Measurements from ENCODE around the gene MRPL2.

The MRPL2 gene

DNA sequence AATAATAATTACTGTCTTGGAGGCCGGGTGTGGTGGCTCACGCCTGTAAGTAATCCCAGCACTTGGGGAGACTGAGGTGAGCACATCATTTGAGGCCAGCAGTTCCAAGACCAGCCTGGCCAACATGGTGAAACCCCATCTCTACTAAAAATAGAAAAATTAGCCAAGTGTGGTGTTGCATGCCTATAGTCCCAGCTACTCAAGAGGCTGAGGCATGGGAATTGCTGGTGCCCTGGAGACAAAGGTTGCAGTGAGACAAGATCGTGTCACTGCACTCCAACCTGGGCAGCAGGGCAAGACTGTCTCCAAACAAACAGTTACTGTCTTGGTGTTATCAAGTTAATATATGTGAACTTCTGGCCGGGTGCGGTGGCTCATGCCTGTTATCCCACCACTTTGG lies 32.9 kb downstream of the MRPL2 start:
- TF ChIP-seq Cebpa-rat (IDR thresholded peaks at IDR 0.05) = no peak
- peaks cover 62 to 88% (median 82%) of the 10 kb centered on the region in 11 experiments for H3K36me3 ChIP-seq
- H3K27me3 ChIP-seq = no peaks in the 10 kb centered on the region
- H4K20me1 ChIP-seq = peaks cover 0 to 74% (median 34%) of the 10 kb centered on the region in 11 experiments; a peak in 15 of 22 replicates
- no peak overlapping the region for H3K4me3 ChIP-seq
- peak overlapping the region in 1 of 11 experiments; percentile 1; a peak in 1 of 22 replicates for H3K9ac ChIP-seq
- H3K4me1 ChIP-seq = peaks cover 11 to 29% (median 22%) of the 10 kb centered on the region in 10 experiments
- peak overlapping the region in 1 of 11 experiments; percentile 6; a peak in 1 of 22 replicates for H3K27ac ChIP-seq
- H3K9me3 ChIP-seq (replicated peaks in 1 of 11) = no peaks in the 10 kb centered on the region
- H3K4me2 ChIP-seq = no peak overlapping the region

DNA sequence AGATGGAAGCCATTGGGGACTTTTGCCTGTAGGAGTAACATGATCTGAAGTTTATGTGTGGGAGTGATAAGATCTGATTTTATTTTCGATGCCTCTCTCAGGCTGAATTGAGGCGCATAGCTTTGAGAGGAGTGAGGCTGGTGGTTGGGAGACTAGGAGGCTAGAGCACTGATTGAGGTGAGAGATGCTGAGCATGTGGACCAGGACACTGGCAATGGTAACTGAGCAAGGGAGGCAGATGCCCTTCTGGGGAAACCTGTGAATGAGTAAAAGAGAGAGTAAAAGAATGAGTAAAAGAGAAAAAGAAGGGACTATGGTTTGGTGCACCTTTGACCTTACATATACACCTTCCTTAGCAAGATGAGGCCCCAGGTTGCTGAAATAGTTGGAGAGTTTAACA lies 34.8 kb downstream of the MRPL2 start:
- no peaks in the 10 kb centered on the region for H3K27me3 ChIP-seq
- peaks cover 70 to 84% (median 79%) of the 10 kb centered on the region in 11 experiments for H3K36me3 ChIP-seq
- peaks cover 20 to 45% (median 33%) of the 10 kb centered on the region in 10 experiments for H3K4me1 ChIP-seq
- H3K4me3 ChIP-seq = no peak overlapping the region
- H3K4me2 ChIP-seq = peak overlapping the region in 3 of 11 experiments; percentile 1 to 17 (median 16); a peak in 2 of 22 replicates
- no peaks in the 10 kb centered on the region for H3K9me3 ChIP-seq (replicated peaks in 1 of 11)
- peaks cover 0 to 67% (median 29%) of the 10 kb centered on the region in 11 experiments; a peak in 15 of 22 replicates for H4K20me1 ChIP-seq
- no peak overlapping the region for H3K27ac ChIP-seq
- TF ChIP-seq Cebpa-rat (IDR thresholded peaks at IDR 0.05) = no peak
- H3K9ac ChIP-seq = no peak overlapping the region; a peak in 1 of 22 replicates

DNA sequence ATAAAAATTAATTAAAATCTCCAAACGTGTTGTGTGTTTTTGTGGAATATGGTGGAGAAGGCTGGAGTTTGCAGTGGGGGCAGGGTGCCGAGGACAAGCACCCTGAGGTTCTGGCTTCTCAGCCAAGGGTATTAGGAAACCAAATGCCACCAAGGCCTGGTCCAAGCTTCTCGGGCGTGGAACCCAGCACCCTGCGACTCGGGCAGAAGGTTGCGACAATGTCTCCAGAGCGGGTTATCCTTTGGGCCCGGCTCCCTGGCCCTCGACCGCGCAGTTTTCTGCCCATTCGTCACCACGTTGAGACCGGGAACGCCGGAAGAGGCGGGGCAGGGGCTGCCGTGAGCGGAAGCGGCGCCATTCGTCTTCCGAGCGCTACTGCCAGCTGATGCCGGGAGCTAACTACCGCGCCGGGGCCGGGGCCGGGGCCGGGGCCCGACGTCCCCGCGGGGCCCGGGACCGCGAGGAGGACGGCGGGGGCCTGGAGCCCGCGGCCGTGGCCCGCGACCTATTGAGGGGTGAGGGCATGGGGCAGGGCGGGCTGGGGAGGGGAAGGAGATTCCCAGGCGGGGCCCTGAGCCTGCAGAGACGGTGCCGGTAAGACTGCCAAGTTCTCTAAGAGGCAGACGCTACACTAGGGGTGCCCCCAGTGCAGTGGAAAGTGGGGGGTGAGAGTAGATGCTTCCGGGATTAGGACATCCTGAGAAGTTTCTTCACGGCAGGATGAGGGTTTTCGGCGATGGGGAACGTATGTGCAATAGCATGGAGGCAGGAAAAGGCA lies 37.8 kb downstream of the MRPL2 start, which contains the start of gene RRP36:
Gene RRP36 (plus strand): TSS at position 354 of the 778 bp plus-strand sequence. CDS start 32 bp downstream, at position 386.
- H3K27me3 ChIP-seq = no peaks in the 10 kb centered on the region
- H3K9ac ChIP-seq = peak within 1 kb of the TSS; percentile 79 to 89 (median 84)
- peak within 1 kb of the TSS; percentile 17 to 89 (median 77); a peak in 21 of 22 replicates for H3K27ac ChIP-seq
- peak within 1 kb of the TSS; percentile 78 to 98 (median 88) for H3K4me3 ChIP-seq
- peak within 1 kb of the TSS; percentile 60 to 97 (median 86) for H3K4me2 ChIP-seq
- H3K4me1 ChIP-seq = peaks cover 29 to 63% (median 45%) of the 10 kb centered on the region in 10 experiments
- H4K20me1 ChIP-seq = peaks cover 9 to 58% (median 30%) of the 10 kb centered on the region in 11 experiments; a peak in 18 of 22 replicates
- no peaks in the 10 kb centered on the region for H3K9me3 ChIP-seq (replicated peaks in 1 of 11)
- TF ChIP-seq Cebpa-rat (IDR thresholded peaks at IDR 0.05) = peak in 3 of 11 experiments; percentile 11 to 46 (median 41); a peak in 2 of 22 replicates
- H3K36me3 ChIP-seq = peaks cover 69 to 84% (median 76%) of the 10 kb centered on the region in 11 experiments

DNA sequence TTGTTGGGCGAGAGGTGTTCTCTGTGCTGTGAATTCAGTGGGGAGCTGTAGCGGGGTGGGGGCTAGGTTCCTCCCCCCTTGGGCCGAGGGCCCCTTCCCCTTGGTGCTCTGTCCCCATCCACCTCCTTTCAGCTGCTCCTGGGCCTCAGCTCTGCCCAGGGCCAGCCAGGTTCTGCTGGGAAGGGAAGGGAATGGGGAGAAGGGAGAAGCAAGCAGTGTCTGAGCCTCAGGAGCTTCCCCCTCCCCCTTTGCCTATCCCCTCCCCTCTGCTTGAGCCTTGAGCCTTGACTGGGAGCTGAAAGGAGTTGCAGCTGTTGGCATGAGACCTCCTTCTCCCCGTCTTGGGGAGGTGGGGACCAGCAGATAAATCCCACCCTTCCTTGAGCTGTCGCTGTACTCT lies 38.4 kb downstream of the MRPL2 start:
- Histone ChIP-seq H3K9me3 (replicated peaks in 1 of 11) (no peaks in the 10 kb centered on the region), H3K36me3 (peaks cover 63 to 78% (median 70%) of the 10 kb centered on the region in 11 experiments), H3K4me1 (peaks cover 35 to 69% (median 50%) of the 10 kb centered on the region in 10 experiments), H3K4me2 (peak overlapping the region; percentile 60 to 96 (median 85)), H3K27ac (peak overlapping the region in 10 of 11 experiments; percentile 50 to 89 (median 78); a peak in 20 of 22 replicates), H3K27me3 (no peaks in the 10 kb centered on the region), H3K9ac (peak overlapping the region in 10 of 11 experiments; percentile 79 to 89 (median 84); a peak in 17 of 22 replicates), H3K4me3 (peak overlapping the region; percentile 78 to 98 (median 88); a peak in 19 of 20 replicates), H4K20me1 (peaks cover 14 to 58% (median 36%) of the 10 kb centered on the region in 11 experiments; a peak in 17 of 22 replicates)
- TF ChIP-seq Cebpa-rat (IDR thresholded peaks at IDR 0.05) = no peak

DNA sequence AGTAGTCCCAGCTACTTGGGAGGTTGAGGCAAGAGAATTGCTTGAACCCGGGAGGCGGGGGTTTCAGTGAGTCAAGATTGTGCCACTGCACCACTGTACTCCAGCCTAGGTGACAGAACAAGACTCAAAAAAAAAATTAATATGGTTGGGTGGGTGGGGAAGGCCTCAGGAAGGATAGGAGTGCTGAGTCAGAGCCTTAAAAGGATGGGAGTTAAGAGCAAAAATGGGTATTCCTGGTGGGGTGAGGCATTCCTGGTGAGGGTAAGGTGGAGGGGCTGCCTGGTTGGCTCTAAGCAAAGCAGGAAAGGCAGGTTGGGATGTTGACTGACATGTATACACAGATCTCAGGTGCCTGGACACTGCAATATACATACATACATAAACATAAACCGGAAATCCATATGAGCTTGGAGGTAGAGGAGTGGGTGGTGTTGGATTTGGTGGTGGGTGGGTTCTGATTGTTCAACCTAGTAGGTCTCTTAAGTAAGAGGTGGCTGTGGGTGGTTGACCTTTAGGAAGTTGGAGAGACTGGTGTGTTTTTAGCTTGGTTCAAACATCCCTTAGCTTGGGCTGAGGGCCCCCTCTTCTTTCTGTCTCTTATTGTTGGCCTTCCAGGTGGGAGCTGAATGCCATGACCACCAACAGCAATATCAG lies 39.1 kb downstream of the MRPL2 start:
- peaks cover 42 to 76% (median 54%) of the 10 kb centered on the region in 10 experiments for H3K4me1 ChIP-seq
- H3K4me2 ChIP-seq = peak overlapping the region; percentile 60 to 96 (median 85); a peak in 14 of 22 replicates
- H3K27ac ChIP-seq = peak overlapping the region in 6 of 11 experiments; percentile 76 to 89 (median 80); a peak in 6 of 22 replicates
- no peak for TF ChIP-seq Cebpa-rat (IDR thresholded peaks at IDR 0.05)
- H4K20me1 ChIP-seq = peaks cover 14 to 51% (median 37%) of the 10 kb centered on the region in 11 experiments; a peak in 17 of 22 replicates
- peaks cover 56 to 71% (median 63%) of the 10 kb centered on the region in 11 experiments for H3K36me3 ChIP-seq
- no peak overlapping the region for H3K9ac ChIP-seq
- no peaks in the 10 kb centered on the region for H3K27me3 ChIP-seq
- no peak overlapping the region for H3K4me3 ChIP-seq
- no peaks in the 10 kb centered on the region for H3K9me3 ChIP-seq (replicated peaks in 1 of 11)

DNA sequence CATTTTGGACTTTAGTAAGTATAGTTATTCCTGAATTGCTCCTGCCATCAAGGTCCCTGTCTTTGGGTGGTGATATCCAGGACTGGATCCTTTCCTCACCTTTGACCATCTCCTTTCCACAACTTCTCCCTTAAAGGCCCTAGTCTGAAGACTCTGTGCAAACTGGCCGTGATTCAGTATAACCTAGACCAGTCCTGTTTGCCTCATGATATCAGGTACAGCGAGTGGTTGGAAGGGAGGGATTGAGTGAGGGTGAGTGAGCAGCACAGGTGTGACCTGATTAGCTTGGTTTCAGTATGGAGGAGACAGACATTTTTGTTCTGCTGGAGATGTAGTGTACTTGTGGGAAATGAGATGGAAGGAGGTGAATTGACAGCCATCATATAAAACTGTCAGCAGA lies 40.1 kb downstream of the MRPL2 start:
- no peak overlapping the region for H3K4me3 ChIP-seq
- H3K27me3 ChIP-seq = no peaks in the 10 kb centered on the region
- no peaks in the 10 kb centered on the region for H3K9me3 ChIP-seq (replicated peaks in 1 of 11)
- peaks cover 46 to 61% (median 53%) of the 10 kb centered on the region in 11 experiments for H3K36me3 ChIP-seq
- no peak for TF ChIP-seq Cebpa-rat (IDR thresholded peaks at IDR 0.05)
- H3K9ac ChIP-seq = peak overlapping the region in 2 of 11 experiments; percentile 4 to 25; a peak in 1 of 22 replicates
- H4K20me1 ChIP-seq = peaks cover 6 to 43% (median 30%) of the 10 kb centered on the region in 11 experiments; a peak in 17 of 22 replicates
- H3K4me1 ChIP-seq = peaks cover 49 to 76% (median 56%) of the 10 kb centered on the region in 10 experiments
- H3K4me2 ChIP-seq = no peak overlapping the region
- no peak overlapping the region for H3K27ac ChIP-seq

DNA sequence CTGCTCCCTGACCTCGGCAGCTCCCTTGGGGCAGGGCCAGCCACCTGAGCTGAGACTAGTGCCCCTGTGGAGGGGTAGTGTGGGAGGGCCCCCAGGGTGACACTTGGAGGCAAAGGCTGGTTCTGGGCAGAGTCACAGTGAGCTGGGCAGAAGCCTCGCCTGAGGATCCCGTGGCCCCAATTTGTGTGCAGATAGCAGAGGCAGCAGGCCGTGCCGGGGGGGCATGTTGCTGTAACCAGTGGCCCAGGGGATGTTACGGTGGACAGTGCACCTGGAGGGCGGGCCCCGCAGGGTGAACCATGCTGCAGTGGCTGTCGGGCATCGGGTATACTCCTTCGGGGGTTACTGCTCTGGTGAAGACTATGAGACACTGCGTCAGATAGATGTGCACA lies 42.3 kb downstream of the MRPL2 start:
- H3K9ac ChIP-seq = peak overlapping the region in 10 of 11 experiments; percentile 16 to 71 (median 51); a peak in 18 of 22 replicates
- H3K4me1 ChIP-seq = peaks cover 51 to 69% (median 57%) of the 10 kb centered on the region in 10 experiments
- no peak for TF ChIP-seq Cebpa-rat (IDR thresholded peaks at IDR 0.05)
- H3K27ac ChIP-seq = peak overlapping the region in 8 of 11 experiments; percentile 3 to 56 (median 36); a peak in 11 of 22 replicates
- H4K20me1 ChIP-seq = peaks cover 6 to 39% (median 27%) of the 10 kb centered on the region in 11 experiments; a peak in 18 of 22 replicates
- no peaks in the 10 kb centered on the region for H3K27me3 ChIP-seq
- peaks cover 43 to 53% (median 50%) of the 10 kb centered on the region in 11 experiments for H3K36me3 ChIP-seq
- H3K4me2 ChIP-seq = peak overlapping the region; percentile 88 to 100 (median 95)
- H3K4me3 ChIP-seq = 0 out of 20 replicates have a peak overlapping the region, but pooled peaks of 1 of the 10 experiments have one; percentile 8
- H3K9me3 ChIP-seq (replicated peaks in 1 of 11) = no peaks in the 10 kb centered on the region

Measured in BLaER1 treated with 17β-estradiol and CSF1 and Interleukin-3, amounts not matched to agents 10 nM and 100 nM (cell line).